Muscle layer of duodenum (tissue), 2 donors: Measurements from ENCODE around the gene CD7.

Source experiments
- H3K27ac ChIP-seq: one replicate; pipeline ENCODE4 v1.7.0; 2013; ENCODE audit warnings: mild to moderate bottlenecking, low read length
- H3K27me3 ChIP-seq: one replicate; pipeline ENCODE4 v1.7.0; 2013; ENCODE audit warnings: low read depth, mild to moderate bottlenecking, control low read depth, low read length
- H3K36me3 ChIP-seq, 2 donors: one replicate each; pipeline ENCODE4 v1.7.0; 2013; ENCODE audit warnings: low read length in 2 of 2, control low read depth in 1 of 2, mild to moderate bottlenecking in 1 of 2; ENCODE audit not compliant: insufficient read depth in 2 of 2, control insufficient read depth in 1 of 2
- H3K4me1 ChIP-seq, 2 donors: one replicate each; pipeline ENCODE4 v1.7.0; 2013; ENCODE audit warnings: low read length in 2 of 2, mild to moderate bottlenecking in 2 of 2, control low read depth in 1 of 2, moderate library complexity in 1 of 2; ENCODE audit not compliant: insufficient read depth in 2 of 2, control insufficient read depth in 1 of 2
- H3K4me3 ChIP-seq, 2 donors: one replicate each; pipeline ENCODE4 v1.7.0; 2013; ENCODE audit warnings: low read length in 2 of 2, low read depth in 1 of 2, mild to moderate bottlenecking in 1 of 2
- H3K9me3 ChIP-seq, 2 donors: one replicate each; pipeline ENCODE4 v1.7.0; 2013; ENCODE audit warnings: low read length in 2 of 2, control low read depth in 1 of 2, mild to moderate bottlenecking in 1 of 2; ENCODE audit not compliant: control insufficient read depth in 1 of 2
- donor health status: healthy.

CD7 gene

DNA sequence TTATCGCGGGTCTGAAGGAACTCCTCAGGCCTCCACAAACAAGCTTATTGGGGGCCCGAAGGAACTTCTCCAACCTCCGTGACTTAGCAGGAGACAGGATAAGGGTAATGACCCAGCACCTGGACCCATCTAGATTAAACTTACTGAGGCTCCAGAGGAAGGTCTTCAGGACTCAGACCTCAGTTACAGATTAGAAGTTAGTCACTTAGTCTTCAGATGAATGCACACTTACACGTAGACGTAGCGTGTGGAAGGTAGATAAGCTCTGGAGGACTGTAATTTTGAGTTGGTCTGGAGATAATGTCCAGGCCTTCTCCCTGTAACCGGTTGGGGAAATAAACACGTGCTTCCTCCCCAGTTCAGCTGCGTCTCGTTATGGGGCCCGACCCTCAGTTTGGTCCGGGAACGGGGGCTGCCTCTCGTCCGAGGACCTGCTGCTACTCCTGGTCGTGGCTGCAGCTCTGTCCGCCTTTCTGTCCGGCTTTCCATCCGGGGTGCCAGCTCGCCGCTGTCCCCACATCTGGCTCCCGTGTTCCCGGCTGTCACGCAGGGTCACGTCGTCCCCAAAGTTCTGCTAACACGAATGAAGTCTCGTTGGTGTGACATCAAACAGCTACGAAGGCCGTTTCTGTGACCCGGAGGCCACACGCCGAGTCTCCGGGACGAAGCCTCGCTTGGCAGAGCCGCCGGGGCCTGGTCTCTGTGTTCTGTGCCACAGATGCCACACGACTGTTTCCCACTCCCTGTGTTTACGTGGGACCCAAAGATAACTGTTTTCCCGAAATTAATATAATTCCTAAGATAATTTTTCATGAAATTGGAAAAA, 28.0 kb upstream of the CD7 start:
- H3K9me3 ChIP-seq = no peaks in the 10 kb centered on the region

DNA sequence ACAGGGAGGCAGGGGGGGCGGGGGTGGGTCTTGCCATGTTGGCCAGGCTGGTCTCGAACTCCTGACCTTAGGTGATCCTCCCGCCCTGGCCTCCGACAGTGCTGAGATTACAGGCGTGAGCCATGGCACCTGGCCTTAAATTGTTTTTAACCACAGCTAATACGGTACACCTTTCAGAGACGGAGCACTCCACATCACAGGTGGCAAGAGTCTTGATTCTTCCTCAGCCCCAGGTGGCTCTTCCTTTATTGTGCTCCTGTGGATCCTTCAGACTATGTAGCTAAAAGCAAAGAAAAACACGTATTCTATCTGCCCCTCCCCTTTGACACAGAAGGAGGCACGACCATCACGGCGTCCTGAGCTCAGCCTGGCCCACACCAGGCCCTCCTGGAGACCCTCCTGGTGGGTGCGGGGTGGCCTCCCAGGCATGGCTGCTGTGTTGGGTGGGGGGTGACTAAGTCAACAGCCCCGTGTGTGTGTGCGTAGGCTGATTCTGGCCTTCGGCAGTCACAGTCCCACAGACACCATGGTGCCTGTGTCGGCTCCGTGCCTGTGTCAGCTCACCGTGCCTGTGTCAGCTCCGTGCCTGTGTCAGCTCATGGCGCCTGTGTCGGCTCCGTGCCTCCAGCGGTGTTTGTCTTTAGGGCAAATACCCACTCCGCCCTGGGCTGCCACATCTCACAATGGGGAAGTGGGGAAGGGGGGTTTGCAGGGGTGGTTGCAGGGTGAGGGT, 26.9 kb upstream of the CD7 start:
- no peak overlapping the region for H3K4me3 ChIP-seq
- no peak overlapping the region for H3K27ac ChIP-seq
- H3K4me1 ChIP-seq = peaks cover 0 to 4% of the 10 kb centered on the region in 2 donors
- no peaks in the 10 kb centered on the region for H3K27me3 ChIP-seq
- no peaks in the 10 kb centered on the region for H3K9me3 ChIP-seq
- H3K36me3 ChIP-seq = no peaks in the 10 kb centered on the region

More for the DNA sequence above, 28.0 kb upstream of the CD7 start:
- H3K4me3 ChIP-seq = no peak overlapping the region
- no peaks in the 10 kb centered on the region for H3K4me1 ChIP-seq
- no peaks in the 10 kb centered on the region for H3K27me3 ChIP-seq
- H3K36me3 ChIP-seq = no peaks in the 10 kb centered on the region
- no peak overlapping the region for H3K27ac ChIP-seq

DNA sequence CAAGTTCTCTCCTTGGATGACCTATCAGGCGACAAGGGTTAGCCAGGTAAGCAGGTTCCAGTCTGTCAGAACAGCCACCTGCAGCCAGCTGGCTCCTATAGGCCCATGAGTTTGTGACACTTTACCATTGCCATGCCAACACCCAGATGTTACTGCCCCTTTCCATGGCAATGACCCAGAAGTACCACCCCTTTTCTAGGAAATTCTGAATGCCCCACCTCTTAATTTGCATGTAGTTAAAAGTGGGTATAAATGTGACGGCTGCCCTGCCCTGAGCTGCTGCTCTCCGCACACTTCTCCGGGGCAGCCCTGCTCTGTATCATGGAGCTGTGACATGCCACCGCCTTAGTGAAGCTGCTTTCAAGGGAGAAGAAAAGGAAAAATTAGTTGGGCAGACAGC, 26.2 kb upstream of the CD7 start:
- Histone ChIP-seq H3K4me3 (no peak overlapping the region), H3K36me3 (no peaks in the 10 kb centered on the region), H3K27ac (no peak overlapping the region), H3K4me1 (peaks cover 0 to 5% of the 10 kb centered on the region in 2 donors), H3K27me3 (no peaks in the 10 kb centered on the region), H3K9me3 (no peaks in the 10 kb centered on the region)

DNA sequence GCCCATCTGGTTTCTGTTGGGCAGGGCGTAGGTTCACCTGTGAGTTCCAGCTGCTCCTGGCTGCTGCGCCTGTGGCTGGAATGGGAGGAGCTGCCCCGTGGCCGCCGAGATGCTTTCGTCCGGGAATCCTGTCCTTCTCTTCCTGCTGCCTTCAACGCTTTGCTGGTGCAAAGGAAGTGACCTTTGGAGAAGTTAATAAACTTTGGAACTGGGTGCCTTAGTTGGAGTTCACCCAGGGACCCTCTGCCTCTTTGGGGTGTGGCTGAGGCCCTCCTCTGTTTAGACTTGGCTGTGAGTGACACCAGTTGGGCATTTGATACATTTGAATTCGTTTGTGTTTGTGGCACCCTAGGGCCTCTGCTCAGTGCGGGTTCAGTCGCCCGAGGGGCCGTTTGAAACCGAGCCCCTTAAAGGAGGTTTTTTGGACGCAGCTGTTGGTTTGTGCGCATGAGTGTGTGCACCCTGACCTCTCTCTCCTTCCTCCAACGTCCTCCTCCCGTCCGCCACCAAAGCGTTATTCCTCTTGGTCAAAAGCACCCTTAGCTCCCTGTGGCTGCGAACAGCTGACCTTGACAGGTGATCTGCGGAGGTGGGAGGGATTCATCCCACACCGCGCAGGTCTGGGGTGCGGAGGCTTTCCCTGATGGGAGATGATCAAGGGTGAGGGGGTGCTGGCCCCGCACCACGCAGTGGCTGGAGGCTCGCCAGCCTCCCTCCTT, 25.1 kb upstream of the CD7 start:
- no peaks in the 10 kb centered on the region for H3K9me3 ChIP-seq
- no peak overlapping the region for H3K4me3 ChIP-seq
- no peaks in the 10 kb centered on the region for H3K36me3 ChIP-seq
- peaks cover 0 to 12% of the 10 kb centered on the region in 2 donors for H3K4me1 ChIP-seq
- no peak overlapping the region for H3K27ac ChIP-seq
- H3K27me3 ChIP-seq = no peaks in the 10 kb centered on the region

DNA sequence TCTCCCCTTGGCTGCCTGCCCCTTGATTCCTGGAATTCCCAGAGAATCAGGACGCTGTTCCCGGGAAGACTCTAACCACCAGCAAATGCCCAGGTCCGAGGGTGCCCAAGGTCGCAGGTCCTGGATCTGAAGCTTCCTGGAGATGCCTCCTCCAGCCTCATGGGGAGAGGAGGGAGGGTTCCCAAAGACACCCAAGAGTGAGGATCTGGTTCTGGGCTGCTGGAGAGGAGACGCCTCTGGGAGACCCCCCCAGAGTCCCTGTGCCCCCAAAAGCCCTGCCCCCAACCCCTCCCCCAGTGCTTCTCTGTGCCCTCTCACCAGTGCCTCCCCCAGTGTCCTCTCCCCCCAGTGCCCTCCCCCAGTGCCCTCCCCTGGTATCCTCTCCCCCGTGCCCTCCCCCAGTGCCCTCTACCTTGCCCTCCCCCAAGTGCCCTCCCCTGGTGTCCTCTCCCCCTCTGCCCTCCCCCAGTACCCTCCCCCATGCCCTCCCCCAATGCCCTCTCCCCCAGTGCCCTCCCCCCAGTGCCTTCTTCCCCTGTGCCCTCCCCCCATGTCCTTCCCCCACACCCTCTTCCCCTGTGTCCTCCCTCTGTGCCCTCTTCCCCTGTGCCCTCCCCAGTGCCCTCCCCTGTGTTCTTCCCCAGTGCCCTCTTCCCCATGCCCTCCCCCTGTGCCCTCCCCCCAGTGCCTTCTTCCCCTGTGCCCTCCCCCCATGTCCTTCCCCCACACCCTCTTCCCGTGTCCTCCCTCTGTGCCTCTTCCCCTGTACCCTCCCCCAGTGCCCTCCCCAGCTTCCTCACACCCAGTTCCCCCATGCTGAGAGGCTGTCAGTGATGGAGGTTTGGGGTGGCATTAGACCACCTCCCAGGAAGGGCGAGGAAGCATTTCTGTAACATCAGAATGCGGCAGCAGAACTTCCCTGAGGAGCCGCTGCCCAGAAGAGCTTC, 22.5 kb upstream of the CD7 start:
- Histone ChIP-seq H3K4me3 (peak overlapping the region; percentile 51 to 57), H3K27ac (peak overlapping the region; percentile 74), H3K27me3 (no peaks in the 10 kb centered on the region), H3K36me3 (no peaks in the 10 kb centered on the region), H3K4me1 (peaks cover 0 to 19% of the 10 kb centered on the region in 2 donors), H3K9me3 (no peaks in the 10 kb centered on the region)

DNA sequence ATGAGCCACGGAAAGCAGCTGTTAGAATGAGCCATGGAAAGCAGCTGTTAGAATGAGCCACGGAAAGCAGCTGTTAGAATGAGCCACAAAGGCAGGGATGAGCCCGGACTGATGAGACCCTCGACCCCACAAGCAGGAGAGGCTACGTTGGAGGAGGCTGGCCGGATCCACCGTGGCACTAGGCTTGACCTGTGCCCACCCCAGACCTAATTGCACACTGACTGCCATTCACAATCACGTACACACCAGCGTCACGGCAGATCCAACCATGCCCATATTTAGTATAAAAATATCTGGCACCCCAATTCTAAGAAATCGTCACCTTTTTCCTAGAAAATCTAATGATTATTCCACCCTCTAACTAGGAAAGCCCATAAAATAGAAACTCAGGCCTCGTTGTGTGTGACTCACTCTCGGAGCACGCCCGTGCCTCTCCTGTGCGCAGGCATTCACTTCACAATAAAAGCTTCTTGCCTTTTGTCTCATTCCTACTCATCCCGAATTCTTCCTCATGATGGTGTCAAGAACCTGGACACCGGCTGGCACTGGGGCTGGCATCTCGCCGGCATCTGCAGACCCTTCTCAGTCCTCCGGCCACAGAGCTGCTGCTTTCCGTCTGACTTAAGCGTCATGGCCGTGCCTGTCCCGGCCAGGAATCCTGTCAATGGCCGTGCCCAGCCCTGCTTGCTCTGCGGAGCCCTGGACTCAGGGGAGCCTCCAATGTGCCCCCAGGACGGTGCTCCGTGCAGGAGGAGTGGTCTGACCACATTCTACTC, 21.6 kb upstream of the CD7 start:
- Histone ChIP-seq H3K27me3 (no peaks in the 10 kb centered on the region), H3K4me3 (peak overlapping the region; percentile 51 to 57), H3K9me3 (no peaks in the 10 kb centered on the region), H3K27ac (peak overlapping the region; percentile 74), H3K4me1 (peaks cover 0 to 28% of the 10 kb centered on the region in 2 donors), H3K36me3 (no peaks in the 10 kb centered on the region)

DNA sequence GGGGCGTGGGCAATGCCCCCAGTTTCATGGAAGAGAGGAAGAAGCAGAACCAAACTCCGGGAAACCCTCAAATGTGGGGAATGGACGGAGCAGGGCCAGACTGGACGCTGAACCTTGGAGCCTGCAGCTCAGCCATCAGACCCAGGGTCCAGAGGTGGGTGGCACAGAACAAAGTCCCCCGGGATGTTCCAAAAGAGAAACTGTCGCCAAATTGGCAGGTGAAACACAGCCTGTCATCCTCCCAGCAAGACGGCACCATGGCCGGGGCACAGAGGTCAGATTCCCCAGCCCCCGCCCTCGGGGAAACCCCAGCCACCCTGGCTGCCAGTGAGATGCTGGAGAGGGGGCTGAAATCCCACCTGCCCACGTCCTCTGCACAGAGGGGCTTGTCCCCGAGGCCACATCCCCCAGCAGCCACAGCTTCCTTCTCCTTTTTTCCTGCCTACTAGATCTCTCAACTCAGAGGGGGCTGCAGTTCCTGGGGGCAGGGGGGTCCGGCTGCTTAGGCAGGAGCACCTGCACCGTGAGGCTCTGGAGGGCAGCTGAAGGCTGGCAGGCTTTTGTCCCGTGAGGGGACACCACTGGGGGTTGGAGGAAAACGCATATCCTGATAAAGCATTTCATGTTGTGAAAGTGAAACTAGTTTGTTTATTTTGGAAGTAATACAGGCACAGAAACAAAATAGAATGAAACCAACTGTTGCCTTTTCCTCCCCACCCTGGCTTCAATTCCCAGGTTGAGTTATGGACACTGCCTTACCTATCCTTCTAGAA, 17.4 kb upstream of the CD7 start:
- H3K27me3 ChIP-seq = no peaks in the 10 kb centered on the region
- peak overlapping the region; percentile 72 to 77 for H3K4me3 ChIP-seq
- H3K27ac ChIP-seq = peak overlapping the region; percentile 63
- no peaks in the 10 kb centered on the region for H3K9me3 ChIP-seq
- peaks cover 0 to 49% of the 10 kb centered on the region in 2 donors for H3K4me1 ChIP-seq
- H3K36me3 ChIP-seq = no peaks in the 10 kb centered on the region

DNA sequence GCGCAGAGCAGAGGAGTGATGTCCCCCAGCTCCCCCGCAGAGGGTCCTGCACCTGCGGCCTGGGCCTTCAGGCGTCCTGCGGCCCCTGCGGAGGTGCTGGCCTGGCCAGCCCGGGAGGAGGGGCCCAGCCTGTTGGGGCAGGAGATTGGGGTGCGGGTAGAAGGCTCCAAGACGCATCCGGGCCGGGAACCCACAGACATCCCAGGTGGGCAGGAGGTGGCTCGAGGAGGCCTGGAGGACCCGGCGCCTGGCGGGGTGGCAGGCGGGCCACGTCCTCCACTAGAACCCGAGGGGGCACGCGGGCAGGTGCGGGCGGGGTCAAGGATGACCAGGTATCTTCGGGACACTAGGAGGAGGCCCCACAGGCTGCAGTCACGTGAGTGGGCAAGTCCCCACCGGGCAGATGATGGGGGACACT, 16.8 kb upstream of the CD7 start:
- H3K9me3 ChIP-seq = no peaks in the 10 kb centered on the region
- peak overlapping the region; percentile 63 for H3K27ac ChIP-seq
- H3K27me3 ChIP-seq = no peaks in the 10 kb centered on the region
- H3K36me3 ChIP-seq = no peaks in the 10 kb centered on the region
- H3K4me3 ChIP-seq = peak overlapping the region; percentile 72 to 77
- H3K4me1 ChIP-seq = peaks cover 0 to 46% of the 10 kb centered on the region in 2 donors

DNA sequence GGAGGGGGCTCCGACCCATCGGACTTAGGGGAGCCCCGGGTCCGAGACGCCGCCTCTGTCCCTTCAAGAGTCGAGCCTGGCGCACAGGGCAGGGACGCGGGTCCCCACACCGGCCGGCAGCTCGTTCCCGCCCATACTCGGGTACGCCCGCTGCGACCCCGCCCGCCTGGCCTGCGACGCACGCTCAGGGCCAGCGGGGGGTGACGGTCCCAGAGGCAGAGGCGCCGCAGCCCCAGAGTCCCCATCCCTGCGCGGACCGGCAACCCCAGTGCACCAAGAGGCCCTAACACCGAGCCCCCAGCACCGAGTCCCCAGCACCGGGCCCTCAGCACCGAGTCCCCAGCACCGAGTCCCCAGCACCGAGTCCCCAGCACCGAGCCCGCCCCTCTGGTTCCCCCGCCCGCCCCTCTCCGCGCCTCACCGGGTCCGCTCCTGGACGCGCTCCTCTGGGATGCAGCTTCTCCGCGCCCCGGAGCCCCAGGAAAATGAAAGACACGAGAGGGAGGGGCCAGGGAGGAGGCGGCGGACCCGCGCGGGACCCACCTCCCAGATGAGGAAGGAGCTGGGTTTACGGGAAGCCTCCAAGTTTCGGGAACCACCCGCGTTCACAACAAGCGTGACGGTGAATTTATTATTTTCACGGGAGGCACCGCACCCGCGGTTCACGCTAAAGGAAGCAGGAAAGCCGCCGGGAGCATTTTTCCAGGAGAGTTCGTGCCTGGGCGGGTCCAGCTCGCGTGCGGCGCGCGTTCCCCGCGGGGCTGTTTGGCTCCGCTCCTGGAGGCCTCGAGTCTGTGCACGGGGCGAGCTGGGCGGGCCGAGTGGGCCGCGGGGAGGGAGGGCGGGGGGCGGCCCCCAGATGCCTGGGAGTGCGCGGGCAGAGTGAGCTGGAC, 16.1 kb upstream of the CD7 start, which contains the start of gene SECTM1:
TSS of gene SECTM1 (minus strand) at position 488 of the 893 bp plus-strand sequence. CDS start 6,526 bp downstream, outside the sequence.
- Histone ChIP-seq H3K27me3 (no peaks in the 10 kb centered on the region), H3K4me3 (peak within 1 kb of the TSS; percentile 72 to 77), H3K36me3 (no peaks in the 10 kb centered on the region), H3K4me1 (peaks cover 0 to 45% of the 10 kb centered on the region in 2 donors), H3K27ac (peak within 1 kb of the TSS; percentile 63), H3K9me3 (no peaks in the 10 kb centered on the region)
